ENCODE results near the gene WFDC9. TPM values are rescaled to one million over a fixed set of nuclear protein-coding genes. Genes with fewer than 3 reads are reported as not detected.

WFDC9 gene
- polyA plus RNA-seq, 1 donor from 2014 or later, result not detected

GRCh38 chr20:45617591-45617990 is 13.5 kb downstream of the WFDC9 start:
- Histone ChIP-seq H3K9me3 (ENCODE audit: low read length) (no peaks in the 10 kb centered on the region), H3F3A (ENCODE audit: insufficient read depth, low read length, poor library complexity, severe bottlenecking) (no peaks in the 10 kb centered on the region), H3K36me3 (ENCODE audit: insufficient read depth, low read length) (no peaks in the 10 kb centered on the region), H3K9me2 (ENCODE audit: insufficient read depth, low read length) (no peaks in the 10 kb centered on the region), H3K79me2 (replicated peaks; ENCODE audit: insufficient read depth, low read length) (no peaks in the 10 kb centered on the region), H4K20me1 (ENCODE audit: insufficient read depth) (no peaks in the 10 kb centered on the region), H3K27me3 (ENCODE audit: insufficient read depth, low read depth, low read length) (no peaks in the 10 kb centered on the region), H3K4me2 (ENCODE audit: low read length) (no peak overlapping the region), H3K4me3 (ENCODE audit: low read length) (no peak overlapping the region), H3K9ac (ENCODE audit: low read length) (no peak overlapping the region), H3K27ac (ENCODE audit: low read length) (no peak overlapping the region), H2AFZ (ENCODE audit: low read depth, low read length) (no peak overlapping the region)
- TF ChIP-seq EZH2 (IDR thresholded peaks at IDR 0.05; ENCODE audit: borderline replicate concordance, insufficient read depth, low read length, poor library complexity, severe bottlenecking), result no peak
- TF ChIP-seq EP300 (conservative IDR thresholded peaks at IDR 0.05; ENCODE audit: poor library complexity, severe bottlenecking), result no peak
- no peak for TF ChIP-seq TAF1 (IDR thresholded peaks at IDR 0.05; ENCODE audit: low read depth)
- TF ChIP-seq REST (IDR thresholded peaks at IDR 0.05; ENCODE audit: borderline replicate concordance), result no peak
- TF ChIP-seq RAD21 (conservative IDR thresholded peaks at IDR 0.05), result no peak
- no peak for TF ChIP-seq MXI1 (conservative IDR thresholded peaks at IDR 0.05; ENCODE audit: poor library complexity, severe bottlenecking)
- TF ChIP-seq SMC3 (conservative IDR thresholded peaks at IDR 0.05; ENCODE audit: poor library complexity), result no peak
- no peak for TF ChIP-seq CTCF (IDR thresholded peaks at IDR 0.05; ENCODE audit: poor library complexity, severe bottlenecking)
- no peak for TF ChIP-seq POLR2AphosphoS5 (IDR thresholded peaks at IDR 0.05)

GRCh38 chr20:45612314-45612713 is 18.8 kb downstream of the WFDC9 start:
- Histone ChIP-seq H3K9me2 (ENCODE audit: insufficient read depth, low read length) (no peaks in the 10 kb centered on the region), H3K27me3 (ENCODE audit: insufficient read depth, low read depth, low read length) (no peaks in the 10 kb centered on the region), H3K4me3 (ENCODE audit: low read length) (no peak overlapping the region), H3K27ac (ENCODE audit: low read length) (no peak overlapping the region), H3K9ac (ENCODE audit: low read length) (no peak overlapping the region), H3K79me2 (replicated peaks; ENCODE audit: insufficient read depth, low read length) (no peaks in the 10 kb centered on the region), H3K9me3 (ENCODE audit: low read length) (no peaks in the 10 kb centered on the region), H3K4me2 (ENCODE audit: low read length) (no peak overlapping the region), H3F3A (ENCODE audit: insufficient read depth, low read length, poor library complexity, severe bottlenecking) (no peaks in the 10 kb centered on the region), H4K20me1 (ENCODE audit: insufficient read depth) (no peaks in the 10 kb centered on the region), H2AFZ (ENCODE audit: low read depth, low read length) (no peak overlapping the region), H3K36me3 (ENCODE audit: insufficient read depth, low read length) (no peaks in the 10 kb centered on the region)
- TF ChIP-seq SMC3 (conservative IDR thresholded peaks at IDR 0.05; ENCODE audit: poor library complexity) (no peak), TAF1 (IDR thresholded peaks at IDR 0.05; ENCODE audit: low read depth) (no peak), POLR2AphosphoS5 (IDR thresholded peaks at IDR 0.05) (no peak), MXI1 (conservative IDR thresholded peaks at IDR 0.05; ENCODE audit: poor library complexity, severe bottlenecking) (no peak), CTCF (IDR thresholded peaks at IDR 0.05; ENCODE audit: poor library complexity, severe bottlenecking) (no peak), RAD21 (conservative IDR thresholded peaks at IDR 0.05) (no peak), REST (IDR thresholded peaks at IDR 0.05; ENCODE audit: borderline replicate concordance) (no peak), EZH2 (IDR thresholded peaks at IDR 0.05; ENCODE audit: borderline replicate concordance, insufficient read depth, low read length, poor library complexity, severe bottlenecking) (no peak), EP300 (conservative IDR thresholded peaks at IDR 0.05; ENCODE audit: poor library complexity, severe bottlenecking) (no peak)
